HepG2 (cell line): Measurements from ENCODE around the gene ZFP42. TPM values are rescaled to one million over a fixed set of nuclear protein-coding genes. Genes with fewer than 3 reads are reported as not detected.

Experiments
- ATAC-seq: fragments of 200-7000 bp; cut with Tn5 transposase; 3 replicates; pipeline ENCODE4 v1.9.1; 2020; ENCODE audit warnings: mild to moderate bottlenecking, moderate library complexity
- BruUV-seq: library from RNA; stranded (reverse); fragments of 400-500 nt; replicated peaks from 2 replicates; lab custom pipeline; 2021; lab: Mats Ljungman, UMichigan
- CTCF ChIA-PET: fragments of 300-600 bp; formaldehyde crosslinking; extraction: SDS; loops from one replicate; lab custom pipeline; 2021; ENCODE audit warnings: low total read pairs, inconsistent platforms, low intra/inter-chr PET ratio; lab: Yijun Ruan, JAX
- POLR2A ChIA-PET: fragments of 350-600 bp; sonication (Branson Sonifier 250); formaldehyde crosslinking; loops from one replicate; lab custom pipeline; 2020; ENCODE audit warnings: antibody characterized with exemption, inconsistent platforms; lab: Yijun Ruan, JAX
- DNase-seq: peaks from one replicate; pipeline ENCODE4 v3.0.0-alpha.2; 2015; ENCODE audit warnings: low spot score
- FAIRE-seq: peaks from 3 replicates; lab custom pipeline; 2011; peaks lifted over from hg19 to GRCh38; lab: Jason Lieb, UNC
- H2AFZ ChIP-seq: one replicate; pipeline ENCODE4 v1.6.1; 2011; ENCODE audit warnings: low read length, inconsistent platforms
- H3K27ac ChIP-seq: fragments of 300-600 bp; 3 replicates; pipeline ENCODE4 v1.8.0; 2011; ENCODE audit warnings: mixed run types, mild to moderate bottlenecking, mixed read lengths, low read length, inconsistent platforms; ENCODE audit not compliant: insufficient read depth; ENCODE audit errors: extremely low read length
- H3K27me3 ChIP-seq, 2 experiments: fragments of 200-600 bp in 1 of 2; 2 replicates in 1 of 2; 3 replicates in 1 of 2; pipeline versions ENCODE4 v1.6.0 to v1.8.0; 2011; ENCODE audit warnings: low read length in 2 of 2, mild to moderate bottlenecking in 2 of 2, moderate library complexity in 2 of 2, inconsistent platforms in 1 of 2; ENCODE audit not compliant: insufficient read depth in 2 of 2, control insufficient read depth in 1 of 2
- H3K36me3 ChIP-seq, 2 experiments: fragments of 200-600 bp in 1 of 2; replicated peaks in 1 of 2; 2 replicates in 1 of 2; 3 replicates in 1 of 2; pipeline versions ENCODE4 v1.5.1 to v1.8.0; 2011; ENCODE audit warnings: low read length in 2 of 2, inconsistent platforms in 1 of 2; ENCODE audit not compliant: insufficient read depth in 2 of 2, control insufficient read depth in 1 of 2
- H3K4me1 ChIP-seq: 2 replicates; pipeline ENCODE4 v1.5.1; 2012; ENCODE audit warnings: low read length, inconsistent platforms; ENCODE audit not compliant: insufficient read depth
- H3K4me2 ChIP-seq: 2 replicates; pipeline ENCODE4 v1.6.0; 2011; ENCODE audit warnings: low read depth, low read length, inconsistent platforms
- H3K4me3 ChIP-seq, 3 experiments: fragments of 200-600 bp in 1 of 3; sonication (generic), shearing (Covaris generic) in 1 of 3; replicated peaks in 1 of 3; 2 replicates each; pipeline ENCODE4 v1.5.1; 2011 to 2016; ENCODE audit warnings: low read length in 3 of 3, inconsistent platforms in 2 of 3, low read depth in 2 of 3, mild to moderate bottlenecking in 2 of 3, control low read depth in 1 of 3, mixed read lengths in 1 of 3; ENCODE audit not compliant: insufficient read depth in 1 of 3
- H3K79me2 ChIP-seq: one replicate; pipeline ENCODE4 v1.6.1; 2011; ENCODE audit warnings: low read length, inconsistent platforms; ENCODE audit not compliant: insufficient read depth
- H3K9ac ChIP-seq: 2 replicates; pipeline ENCODE4 v1.6.0; 2011; ENCODE audit warnings: mild to moderate bottlenecking, low read depth, low read length, inconsistent platforms; ENCODE audit not compliant: insufficient read depth
- H3K9me3 ChIP-seq: 2 replicates; pipeline ENCODE4 v1.5.1; 2012; ENCODE audit warnings: mild to moderate bottlenecking, low read length
- H4K20me1 ChIP-seq: 2 replicates; pipeline ENCODE4 v1.6.0; 2011; ENCODE audit warnings: inconsistent platforms, mild to moderate bottlenecking, low read length, moderate library complexity; ENCODE audit not compliant: insufficient read depth
- DMAP1 ChIP-seq: IDR thresholded peaks from 2 replicates; pipeline ENCODE4 v1.6.1; 2016
- EEA1 ChIP-seq: sonication (generic); formaldehyde crosslinking; IDR thresholded peaks from 2 replicates; pipeline ENCODE4 v1.5.1; 2020; ENCODE audit warnings: mild to moderate bottlenecking, missing genetic modification reagents, borderline replicate concordance
- ETS1 ChIP-seq: sonication (generic); formaldehyde crosslinking; IDR thresholded peaks from 2 replicates; pipeline ENCODE4 v1.4.0; 2020; ENCODE audit warnings: missing genetic modification reagents
- FIP1L1 ChIP-seq: fragments of 200-400 bp; formaldehyde crosslinking; IDR thresholded peaks from 2 replicates; pipeline ENCODE4 v1.6.1; 2018; ENCODE audit warnings: low read depth, mild to moderate bottlenecking, low read length, moderate library complexity, borderline replicate concordance; ENCODE audit not compliant: insufficient read depth
- FOXA3 ChIP-seq: IDR thresholded peaks from 2 replicates; pipeline ENCODE4 v1.6.1; 2016; ENCODE audit warnings: missing genetic modification reagents, missing compliant biosample characterization
- KDM5A ChIP-seq: fragments of 200-600 bp; sonication (generic); IDR thresholded peaks from 2 replicates; pipeline ENCODE4 v1.7.0; 2018; ENCODE audit warnings: antibody characterized with exemption, mild to moderate bottlenecking, low read length, borderline replicate concordance
- MTF1 ChIP-seq: sonication (generic); formaldehyde crosslinking; IDR thresholded peaks from 2 replicates; pipeline ENCODE4 v1.5.0; 2020; ENCODE audit warnings: missing genetic modification reagents
- MYPOP ChIP-seq: sonication (generic); formaldehyde crosslinking; IDR thresholded peaks from 2 replicates; pipeline ENCODE4 v1.8.1; 2023; ENCODE audit warnings: mild to moderate bottlenecking, moderate library complexity, missing genetic modification reagents
- NR1H2 ChIP-seq: sonication (generic); formaldehyde crosslinking; IDR thresholded peaks from 2 replicates; pipeline ENCODE4 v1.8.1; 2022; ENCODE audit warnings: low read depth, missing genetic modification reagents, borderline replicate concordance
- REL ChIP-seq: sonication (generic); formaldehyde crosslinking; conservative IDR thresholded peaks from 2 replicates; pipeline ENCODE4 v1.8.0; 2022; ENCODE audit warnings: mild to moderate bottlenecking, missing genetic modification reagents, moderate library complexity
- RFX1 ChIP-seq: fragments of 450-650 bp; IDR thresholded peaks from 2 replicates; pipeline ENCODE4 v1.6.1; 2017
- SIN3B ChIP-seq: fragments of 150-350 bp; IDR thresholded peaks from 2 replicates; pipeline ENCODE4 v1.6.1; 2014; ENCODE audit warnings: low read length
- SIX4 ChIP-seq: sonication (generic); formaldehyde crosslinking; IDR thresholded peaks from 2 replicates; pipeline ENCODE4 v1.4.0; 2020; ENCODE audit warnings: missing genetic modification reagents
- SNAPC2 ChIP-seq: sonication (generic); formaldehyde crosslinking; IDR thresholded peaks from 2 replicates; pipeline ENCODE4 v1.8.1; 2022; ENCODE audit warnings: mild to moderate bottlenecking, missing genetic modification reagents
- SNRNP70 ChIP-seq: fragments of 200-400 bp; formaldehyde crosslinking; IDR thresholded peaks from 2 replicates; pipeline ENCODE4 v1.6.1; 2017; ENCODE audit warnings: mild to moderate bottlenecking, low read depth, low read length, moderate library complexity
- TCF7 ChIP-seq: sonication (generic); IDR thresholded peaks from 2 replicates; pipeline ENCODE4 v1.6.1; 2016; ENCODE audit warnings: antibody characterized with exemption, low read depth
- TEAD2 ChIP-seq: sonication (generic); formaldehyde crosslinking; IDR thresholded peaks from 2 replicates; pipeline ENCODE4 v1.9.0; 2021; ENCODE audit warnings: missing genetic modification reagents
- ZFP90 ChIP-seq: sonication (generic); formaldehyde crosslinking; IDR thresholded peaks from 2 replicates; pipeline ENCODE4 v1.8.0; 2022; ENCODE audit warnings: missing genetic modification reagents, mild to moderate bottlenecking, inconsistent platforms, borderline replicate concordance
- WGBS: methylation state at CpG from one replicate; pipeline ENCODE4 v1.1.6; 2017; ENCODE audit warnings: low lambda C conversion rate; 5-methylcytosine and 5-hydroxymethylcytosine counted together
- in situ Hi-C: cut with HindIII; loops from 2 replicates; pipeline ENCODE4 v1.10.0; 2017; ENCODE audit warnings: low pct_unique_long_range_greater_than_20kb; ENCODE audit not compliant: extremely low pct_ligation_motif_present
- intact Hi-C: fragments of 100-400 bp; cut with micrococcal nuclease; formaldehyde crosslinking; loops from one replicate; pipeline ENCODE4 v1.10.0; 2022; ENCODE audit not compliant: unreplicated experiment
- polyA plus RNA-seq, 8 experiments: library from polyadenylated mRNA; depleted of rRNA in 3 of 8; stranded (reverse) in 7 of 8; unstranded in 1 of 8; fragments of >200 nt; fragmentation: Illumina TruSeq in 4 of 8; extraction: Trizol in 4 of 8; gene quantifications; 2 replicates each; pipeline versions ENCODE4 v1.2.1 to v1.2.3, GENCODE V29; 2011 to 2016; ENCODE audit warnings: low read depth in 4 of 8, missing spikeins in 1 of 8, mixed read lengths in 1 of 8; ENCODE audit not compliant: insufficient read depth in 1 of 8
- total RNA-seq, 5 experiments: library from RNA; depleted of rRNA; stranded (reverse); fragments of >200 nt; fragmentation: Illumina TruSeq; extraction: Trizol; gene quantifications; 2 replicates each; pipeline ENCODE4 v1.2.3, GENCODE V29; 2016; ENCODE audit warnings: low read depth in 1 of 5
- TF ChIP-seq, protein P1 (sequence below): IDR thresholded peaks from 2 replicates; pipeline ENCODE4 v1.6.1; 2016; ENCODE audit warnings: low read depth

Gene ZFP42
- total and polyA plus RNA-seq, 2 of the 13 experiments (the other 11 are each of a cell fraction or from before 2014, with no cell fraction given) = not detected

GRCh38 chr4:188037003-188037713 lies 41.6 kb downstream of the ZFP42 start:
- Histone ChIP-seq H3K4me1 (no peaks in the 10 kb centered on the region), H3K4me3 (no peak overlapping the region), H3K27me3 (peaks cover 0 to 5% of the 10 kb centered on the region in 2 experiments; a peak in 1 of 5 replicates), H2AFZ (no peak overlapping the region), H4K20me1 (no peaks in the 10 kb centered on the region), H3K27ac (no peak overlapping the region), H3K4me2 (no peak overlapping the region), H3K9me3 (no peaks in the 10 kb centered on the region)
- no peak for FAIRE-seq
- POLR2A ChIA-PET = no interaction called here
- no TSS peak for BruUV-seq
- no peak for TF ChIP-seq TEAD2 (CRISPR knock-in tag)
- TF ChIP-seq FIP1L1 = no peak
- no peak for TF ChIP-seq MTF1
- no peak for TF ChIP-seq KDM5A
- TF ChIP-seq SIX4 (CRISPR knock-in tag) = no peak
- no peak for TF ChIP-seq NR1H2
- no peak for TF ChIP-seq FOXA3
- no peak for TF ChIP-seq SNAPC2
- TF ChIP-seq REL (CRISPR knock-in tag) = no peak
- TF ChIP-seq ZFP90 = no peak
- TF ChIP-seq EEA1 (CRISPR knock-in tag) = no peak
- TF ChIP-seq, protein P1, sequence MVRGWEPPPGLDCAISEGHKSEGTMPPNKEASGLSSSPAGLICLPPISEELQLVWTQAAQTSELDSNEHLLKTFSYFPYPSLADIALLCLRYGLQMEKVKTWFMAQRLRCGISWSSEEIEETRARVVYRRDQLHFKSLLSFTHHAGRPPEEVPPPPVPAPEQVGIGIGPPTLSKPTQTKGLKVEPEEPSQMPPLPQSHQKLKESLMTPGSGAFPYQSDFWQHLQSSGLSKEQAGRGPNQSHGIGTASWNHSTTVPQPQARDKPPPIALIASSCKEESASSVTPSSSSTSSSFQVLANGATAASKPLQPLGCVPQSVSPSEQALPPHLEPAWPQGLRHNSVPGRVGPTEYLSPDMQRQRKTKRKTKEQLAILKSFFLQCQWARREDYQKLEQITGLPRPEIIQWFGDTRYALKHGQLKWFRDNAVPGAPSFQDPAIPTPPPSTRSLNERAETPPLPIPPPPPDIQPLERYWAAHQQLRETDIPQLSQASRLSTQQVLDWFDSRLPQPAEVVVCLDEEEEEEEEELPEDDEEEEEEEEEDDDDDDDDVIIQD (CRISPR knock-in tag) = no peak
- no peak for TF ChIP-seq ETS1 (CRISPR knock-in tag)
- no peak for TF ChIP-seq TCF7
- no peak for TF ChIP-seq SNRNP70
- no peak for TF ChIP-seq DMAP1 (CRISPR knock-in tag)
- no peak for TF ChIP-seq MYPOP (CRISPR knock-in tag)
- TF ChIP-seq RFX1 = no peak
- TF ChIP-seq SIN3B = no peak
- TF ChIP-seq, all 625 proteins: peak for 0
- CTCF ChIA-PET = no interaction called here
- H3K36me3 ChIP-seq = no peaks in the 10 kb centered on the region
- H3K79me2 ChIP-seq = no peaks in the 10 kb centered on the region
- WGBS = 12% methylated on average over 12 of the region's 12 CpGs
- no peak overlapping the region for H3K9ac ChIP-seq
- ATAC-seq = no peak
- intact Hi-C loops (no loop called here), in situ Hi-C loops (no loop called here)
- no peak for DNase-seq
